NCI-H2107 (cell line): Measurements from ENCODE around the gene ARHGAP42.

Experiments used
- DNase-seq: peaks from one replicate; lab custom pipeline; 2025; lab: John Stamatoyannopoulos, UW

The ARHGAP42 gene

GRCh38 chr11:100918551-100919500 lies 231.7 kb downstream of the ARHGAP42 start:
- peak; percentile 28 for DNase-seq

DNA sequence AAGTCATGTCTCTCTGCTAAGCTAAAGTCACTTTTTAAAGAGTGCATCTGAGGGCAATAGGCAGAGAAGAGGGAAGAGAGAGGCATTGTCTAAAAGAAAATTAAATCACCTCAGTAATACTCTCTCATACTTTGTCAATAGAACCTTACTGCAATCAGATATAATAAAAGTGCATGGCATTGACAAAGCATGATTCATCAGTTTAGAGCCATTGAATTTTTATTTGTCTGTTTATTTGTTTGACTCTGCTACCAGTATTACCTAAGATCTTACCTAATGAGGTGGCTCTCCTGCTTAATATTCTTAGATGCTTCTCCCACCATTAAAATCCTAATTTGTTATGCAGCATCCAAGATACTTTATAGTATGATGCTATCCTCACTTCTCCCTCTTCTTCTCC lies 233.5 kb downstream of the ARHGAP42 start:
- no peak for DNase-seq

DNA sequence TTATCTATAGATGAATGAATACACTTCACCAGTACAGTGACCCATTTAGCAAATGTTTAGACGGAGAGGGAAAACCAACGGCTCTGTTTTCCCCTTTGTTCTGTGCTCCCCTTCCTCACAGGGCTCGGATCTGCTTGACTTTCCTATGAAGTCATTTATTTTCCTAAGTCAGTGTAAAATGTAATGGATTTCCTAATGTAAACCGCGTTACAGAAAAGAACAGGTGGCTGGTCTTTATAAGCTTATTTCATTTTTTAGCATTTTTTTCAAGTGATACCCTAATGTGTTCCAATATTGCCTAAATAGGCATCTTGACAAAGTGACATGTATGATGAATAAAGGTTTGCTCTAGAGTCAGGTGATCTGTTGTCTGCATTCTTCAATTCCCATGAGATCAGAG lies 235.0 kb downstream of the ARHGAP42 start:
- no peak for DNase-seq

GRCh38 chr11:100923555-100923954 lies 236.5 kb downstream of the ARHGAP42 start:
- no peak for DNase-seq

GRCh38 chr11:100925935-100926334 lies 238.8 kb downstream of the ARHGAP42 start:
- no peak for DNase-seq

DNA sequence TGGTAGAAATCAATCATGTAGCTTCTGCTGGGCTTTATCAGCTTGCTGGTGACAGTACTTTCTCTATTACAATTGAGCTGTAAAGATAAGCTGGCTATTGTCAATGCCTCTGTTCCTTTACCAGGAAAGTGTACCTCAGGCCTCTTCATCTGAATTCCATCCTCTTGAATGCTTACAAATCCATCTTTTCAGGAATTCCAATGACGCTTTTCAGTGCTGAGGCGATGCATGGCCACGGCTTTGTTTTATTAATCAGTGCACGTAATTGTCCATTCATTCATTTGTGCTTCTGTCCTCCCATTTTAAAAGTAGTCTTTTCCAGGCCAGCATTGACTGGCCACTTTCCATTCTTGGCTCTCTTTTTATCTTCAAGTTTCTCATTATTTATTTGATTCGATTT lies 240.5 kb downstream of the ARHGAP42 start:
- no peak for DNase-seq

DNA sequence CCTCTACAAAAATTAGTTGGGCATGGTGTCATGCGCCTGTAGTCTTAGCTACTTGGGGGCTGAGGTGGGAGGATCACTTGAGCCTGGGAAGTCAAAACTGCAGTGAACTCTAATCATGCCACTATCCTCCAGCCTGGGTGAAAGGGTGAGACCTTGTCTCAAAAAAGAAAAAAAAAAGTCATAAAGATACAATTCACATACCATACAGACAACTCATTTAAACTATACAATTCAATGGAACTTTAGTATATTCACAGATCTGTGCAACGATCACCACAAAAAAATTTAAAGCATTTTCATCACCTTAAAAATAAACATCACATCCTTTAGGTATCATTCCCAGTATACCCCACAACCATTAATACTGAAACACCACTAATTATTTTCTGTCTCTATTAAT lies 241.3 kb downstream of the ARHGAP42 start:
- no peak for DNase-seq

GRCh38 chr11:100929377-100929776 lies 242.3 kb downstream of the ARHGAP42 start:
- DNase-seq: no peak

GRCh38 chr11:100930185-100930778 lies 243.2 kb downstream of the ARHGAP42 start:
- no peak for DNase-seq

DNA sequence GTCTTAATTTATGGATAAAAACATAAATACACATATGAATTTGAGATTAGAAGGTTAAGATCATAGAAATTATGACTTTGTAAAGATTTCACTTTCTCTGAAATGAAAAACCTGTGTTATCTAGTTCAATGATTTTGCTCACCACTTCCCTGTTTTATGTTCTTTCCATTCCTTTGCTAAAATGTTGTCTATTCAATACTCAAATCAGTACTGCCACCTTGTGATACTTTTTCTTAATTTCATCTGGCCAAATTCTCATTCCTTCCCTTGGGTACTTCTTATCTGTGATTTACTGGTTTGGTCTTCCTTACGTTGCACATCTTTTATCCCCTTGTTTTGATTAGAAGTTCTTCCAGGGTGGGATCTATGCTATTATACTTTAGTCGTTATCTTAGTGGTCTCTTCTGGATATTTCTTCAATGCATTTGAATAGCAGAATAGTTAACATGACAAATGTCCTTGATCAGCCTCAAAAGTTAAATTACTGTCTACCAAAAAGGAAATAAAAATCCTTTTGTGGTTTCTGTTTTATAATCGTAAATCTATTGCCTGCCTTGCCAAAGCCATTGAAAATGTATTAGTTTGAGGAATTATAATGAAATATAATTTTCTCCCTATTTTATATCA lies 245.5 kb downstream of the ARHGAP42 start:
- no peak for DNase-seq

GRCh38 chr11:100936781-100937180 lies 249.7 kb downstream of the ARHGAP42 start:
- no peak for DNase-seq

DNA sequence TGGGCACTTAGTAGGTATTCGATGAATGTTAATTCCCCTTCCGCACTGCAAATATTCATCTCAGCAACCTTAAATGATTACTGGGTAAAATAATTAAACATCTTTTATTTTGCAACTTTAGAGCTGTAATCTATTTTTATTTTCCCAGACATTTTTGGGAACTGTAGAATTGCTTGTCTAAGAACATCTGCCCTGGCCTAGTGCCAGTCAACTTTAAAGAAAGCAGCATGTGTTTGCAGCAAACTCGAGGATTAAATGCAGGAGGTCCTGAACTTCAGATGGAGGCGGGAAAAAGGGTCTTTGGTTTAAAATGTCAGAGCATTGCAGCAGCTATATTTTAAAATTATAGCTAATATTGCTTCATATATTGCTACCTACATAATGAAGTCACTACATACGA lies 252.5 kb downstream of the ARHGAP42 start:
- DNase-seq: no peak

DNA sequence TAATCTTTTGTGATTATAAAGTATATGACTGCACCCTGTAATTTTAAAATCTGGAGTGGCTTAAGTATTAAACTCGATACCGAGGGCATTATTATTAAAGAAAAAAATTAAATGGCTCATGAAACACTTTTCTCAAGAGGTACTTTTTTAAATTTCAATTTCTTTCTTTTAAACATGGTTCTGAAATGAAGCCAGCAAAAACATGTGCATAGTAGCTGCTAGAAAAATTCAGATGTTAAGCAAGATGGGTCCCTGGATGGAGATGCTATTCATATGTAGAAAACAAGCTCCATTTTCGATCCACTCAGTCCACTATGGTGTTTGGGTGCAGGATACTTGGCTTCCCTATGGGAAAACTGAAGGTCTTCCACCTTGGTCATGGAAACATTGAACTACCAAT lies 253.0 kb downstream of the ARHGAP42 start:
- no peak for DNase-seq

GRCh38 chr11:100941033-100941432 lies 253.9 kb downstream of the ARHGAP42 start:
- no peak for DNase-seq

DNA sequence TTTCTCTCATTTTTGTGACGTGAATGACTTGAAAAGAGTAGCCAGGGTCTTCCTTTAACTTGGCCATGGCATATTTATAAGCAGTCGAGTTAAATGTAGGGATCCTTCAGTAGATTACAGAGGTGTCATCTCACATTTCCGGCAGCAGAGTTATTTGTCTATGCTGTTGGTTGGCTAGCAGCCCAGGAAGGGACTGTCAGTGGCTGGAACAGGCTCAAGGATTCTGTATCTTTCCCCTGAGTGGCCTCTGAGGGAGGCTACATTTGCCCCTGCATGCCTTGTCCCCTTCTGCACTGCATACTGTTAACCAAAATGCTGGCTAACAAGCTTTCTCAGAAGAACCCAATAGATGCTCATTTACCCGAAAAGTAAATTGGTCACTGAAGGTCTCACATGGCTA lies 254.9 kb downstream of the ARHGAP42 start:
- DNase-seq: no peak

GRCh38 chr11:100948936-100949335 lies 261.8 kb downstream of the ARHGAP42 start:
- DNase-seq: no peak

DNA sequence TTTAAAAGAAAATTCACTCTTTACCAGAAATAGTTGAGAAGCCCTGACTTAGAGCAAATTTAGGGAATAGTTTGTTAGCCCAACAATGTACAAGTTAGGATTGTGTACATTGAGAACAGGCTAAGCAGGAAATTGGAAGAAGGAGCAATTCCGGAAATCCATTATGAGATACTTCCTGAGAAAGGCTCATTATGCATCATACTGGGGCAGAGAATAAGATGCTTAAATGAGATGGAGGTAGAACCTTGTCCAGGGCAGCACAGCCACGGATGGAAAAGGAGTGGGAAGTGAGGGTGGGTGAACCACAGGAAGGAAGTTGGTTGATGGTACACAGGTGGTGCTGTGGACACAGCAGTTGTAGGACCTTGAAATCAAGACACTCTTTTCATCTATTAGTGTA lies 262.4 kb downstream of the ARHGAP42 start:
- no peak for DNase-seq

DNA sequence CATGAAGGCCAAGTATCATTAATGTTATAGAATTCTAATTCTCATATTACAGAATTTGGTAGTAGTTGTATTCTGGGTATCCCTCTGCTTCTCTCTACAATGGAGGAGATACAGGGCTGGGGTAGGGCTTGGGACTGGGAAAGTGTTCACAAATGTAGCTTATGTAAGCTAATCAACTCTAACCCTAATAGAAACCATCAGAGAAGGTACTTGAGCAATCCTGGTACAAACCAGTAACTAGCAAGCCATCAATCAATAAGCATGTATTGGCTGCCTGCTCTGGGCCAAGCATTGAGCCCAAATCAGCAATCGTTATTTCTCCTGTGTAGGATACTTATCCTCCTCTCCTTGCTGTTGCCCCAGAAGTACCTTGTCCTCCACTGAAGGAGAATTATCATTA lies 268.2 kb downstream of the ARHGAP42 start:
- DNase-seq: no peak

DNA sequence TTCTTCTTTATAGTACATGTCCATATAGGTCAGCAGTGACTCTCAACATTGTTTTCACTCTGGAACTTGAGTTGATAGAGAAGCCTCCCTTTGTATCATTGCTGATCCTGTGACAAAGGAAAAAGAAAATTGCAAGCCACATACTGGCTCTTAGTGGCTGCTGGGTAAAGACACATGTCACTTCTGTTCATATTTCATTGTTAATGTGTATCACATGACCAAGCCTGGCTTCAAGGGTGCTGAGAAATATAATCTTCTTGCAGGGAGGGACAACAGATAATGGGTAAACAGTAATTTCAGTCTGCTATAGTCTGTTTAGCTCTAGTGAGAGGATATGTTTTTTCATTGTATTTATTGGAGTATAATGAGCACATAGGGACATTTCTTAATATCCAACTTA lies 269.3 kb downstream of the ARHGAP42 start:
- DNase-seq: no peak

GRCh38 chr11:100957499-100957898 lies 270.4 kb downstream of the ARHGAP42 start:
- no peak for DNase-seq

- no peak for DNase-seq
These were observed 274.5 kb downstream of the ARHGAP42 start for GRCh38 chr11:100961633-100962032.

GRCh38 chr11:100963375-100963774 lies 276.3 kb downstream of the ARHGAP42 start:
- no peak for DNase-seq

DNA sequence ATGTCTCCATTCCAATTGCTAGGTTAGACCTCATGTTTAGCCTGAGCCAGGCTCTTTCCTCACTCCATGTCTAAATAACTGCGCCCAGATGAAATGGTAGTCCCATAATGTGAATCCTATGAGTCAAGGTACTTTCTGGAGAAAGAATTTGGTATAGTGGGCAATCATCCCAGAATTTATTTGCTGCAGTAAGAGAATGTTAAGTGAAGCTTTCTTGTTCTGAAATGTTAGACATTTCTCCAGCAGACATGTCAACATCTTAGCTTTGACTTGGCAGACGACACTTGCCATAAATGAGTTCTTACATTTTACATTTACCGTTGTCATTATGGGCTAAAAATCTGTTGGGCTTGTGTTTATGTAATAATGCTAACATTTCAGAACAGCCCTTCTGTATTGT lies 277.3 kb downstream of the ARHGAP42 start:
- DNase-seq: no peak
